ENCODE results near the gene RIN1.
A peak's percentile ranks its signal among the peaks of the same experiment; 100 is the strongest.

Gene RIN1

GRCh38 chr11:66347425-66348276 is 11.4 kb upstream of the RIN1 start, which contains the start of gene B4GAT1:
Gene B4GAT1, minus strand, starts transcription at chr11:66347629. Its CDS starts 84 bp downstream, at chr11:66347545.
- Histone ChIP-seq H4K8ac (ENCODE audit: low read depth, low read length) (peak within 1 kb of the TSS; percentile 82), H3K4me1 (ENCODE audit: control insufficient read depth in 2 of 2, insufficient read depth in 1 of 2, low read depth in 1 of 2, low read length in 2 of 2) (peaks cover 25% of the 10 kb centered on the region in 2 donors)

DNA sequence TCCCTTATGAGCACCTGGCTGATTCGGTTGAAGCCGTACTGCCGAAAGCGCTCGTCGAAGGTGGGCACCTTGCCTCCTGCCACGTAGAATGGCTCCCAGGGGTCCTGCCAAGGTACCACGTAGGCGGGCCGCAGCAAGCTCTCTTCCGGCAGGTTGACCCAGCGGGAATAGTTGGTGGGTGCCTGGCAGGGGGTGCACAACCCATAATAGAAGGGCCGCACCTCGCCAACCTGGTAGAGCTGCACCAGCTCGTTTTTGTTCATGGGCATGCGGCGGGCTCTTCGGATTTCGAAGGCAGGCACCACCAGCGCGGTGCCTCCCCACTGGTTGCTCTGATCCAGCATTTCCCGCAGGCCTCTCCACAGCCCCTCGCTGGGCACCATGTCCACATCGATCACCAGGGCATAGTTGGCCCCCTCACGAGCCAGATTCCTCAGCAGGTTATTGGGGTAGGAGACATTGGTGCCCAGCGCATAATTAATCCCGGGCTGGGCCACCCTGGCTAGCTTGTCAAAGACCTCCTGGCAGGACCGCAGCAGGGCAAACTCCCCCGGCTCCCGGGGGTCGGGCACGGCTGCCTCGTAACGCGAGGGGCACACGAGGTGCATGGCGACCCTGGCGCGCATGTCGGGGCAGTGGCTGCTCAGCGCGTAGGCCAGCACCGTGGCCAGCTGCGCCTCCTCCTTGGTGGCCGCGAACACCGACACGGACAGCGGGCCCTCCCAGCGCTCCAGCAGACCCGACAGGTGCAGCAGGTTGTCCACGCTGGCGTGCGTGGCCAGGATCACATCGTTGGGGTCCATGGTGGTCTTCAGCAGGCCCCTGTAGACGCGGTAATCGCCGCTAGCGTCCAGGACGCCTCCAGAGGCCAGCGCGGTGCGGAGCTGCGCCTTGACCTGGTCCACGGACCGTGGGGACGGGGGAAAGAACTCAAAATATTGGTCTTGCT is 10.5 kb upstream of the RIN1 start:
- peak overlapping the region; percentile 100 for H3K9ac ChIP-seq (ENCODE audit: low read depth, low read length, poor library complexity)
- H2AK5ac ChIP-seq (ENCODE audit: low read depth, low read length), result peak overlapping the region; percentile 99
- peaks cover 0 to under 1% of the 10 kb centered on the region in 2 donors for H3K9me3 ChIP-seq (replicated peaks in 1 of 2; ENCODE audit: control insufficient read depth in 2 of 2, insufficient read depth in 1 of 2, low read depth in 1 of 2, low read length in 2 of 2)
- H3K27me3 ChIP-seq (ENCODE audit: control insufficient read depth in 3 of 3, insufficient read depth in 3 of 3, low read depth in 1 of 3, low read length in 3 of 3), result no peaks in the 10 kb centered on the region
- peak overlapping the region; percentile 84 for H2BK15ac ChIP-seq (ENCODE audit: low read length)
- H3K36me3 ChIP-seq (replicated peaks in 1 of 2; ENCODE audit: control insufficient read depth in 2 of 2, insufficient read depth in 2 of 2, low read length in 2 of 2), result peaks cover 7 to 13% of the 10 kb centered on the region in 2 donors
- DNase-seq (ENCODE audit: low spot score), result no peak
- peaks cover 16% of the 10 kb centered on the region for H3K79me1 ChIP-seq (ENCODE audit: low read depth, low read length)
- peak overlapping the region; percentile 91 for H3K27ac ChIP-seq (replicated peaks; ENCODE audit: low read length)
- peak overlapping the region; percentile 100 for H3K18ac ChIP-seq (ENCODE audit: low read length)
- H4K8ac ChIP-seq (ENCODE audit: low read depth, low read length), result peak overlapping the region; percentile 82
- WGBS, 2 donors (ENCODE audit: extremely low coverage in 2 of 2, insufficient read length in 2 of 2, insufficient replicate concordance in 1 of 2), result no CpG with 5 or more reads among the region's 68 CpGs
- peak overlapping the region; percentile 99 for H2BK5ac ChIP-seq (ENCODE audit: low read length)
- H2AFZ ChIP-seq (ENCODE audit: low read length), result peak overlapping the region; percentile 90
- H3K4me3 ChIP-seq (ENCODE audit: low read length in 2 of 2), result peak overlapping the region; percentile 97 to 99
- peak overlapping the region; percentile 30 for H4K91ac ChIP-seq (ENCODE audit: low read depth, low read length, poor library complexity)
- H2BK120ac ChIP-seq (ENCODE audit: low read depth, low read length), result no peak overlapping the region
- H3K4me1 ChIP-seq (ENCODE audit: control insufficient read depth in 2 of 2, insufficient read depth in 1 of 2, low read depth in 1 of 2, low read length in 2 of 2), result peaks cover 25% of the 10 kb centered on the region in 2 donors
- H3K14ac ChIP-seq (ENCODE audit: low read length), result peak overlapping the region; percentile 100
- H3K4ac ChIP-seq (ENCODE audit: low read length), result peak overlapping the region; percentile 95
- H2BK12ac ChIP-seq (ENCODE audit: low read length), result peak overlapping the region; percentile 73
- peak overlapping the region; percentile 96 for H3K4me2 ChIP-seq (ENCODE audit: insufficient read depth, low read length, poor library complexity, severe bottlenecking)
- peak overlapping the region; percentile 100 for H3K23ac ChIP-seq (ENCODE audit: low read depth, low read length, poor library complexity)

More at GRCh38 chr11:66347425-66348276, 11.4 kb upstream of the RIN1 start, which contains the start of gene B4GAT1:
- peak within 1 kb of the TSS; percentile 97 to 99 for H3K4me3 ChIP-seq (ENCODE audit: low read length in 2 of 2)
- H3K9ac ChIP-seq (ENCODE audit: low read depth, low read length, poor library complexity), result peak within 1 kb of the TSS; percentile 100
- peak within 1 kb of the TSS; percentile 100 for H3K23ac ChIP-seq (ENCODE audit: low read depth, low read length, poor library complexity)
- peak within 1 kb of the TSS; percentile 73 for H2BK12ac ChIP-seq (ENCODE audit: low read length)
- peak within 1 kb of the TSS; percentile 100 for H3K14ac ChIP-seq (ENCODE audit: low read length)
- peak within 1 kb of the TSS; percentile 72 for H4K91ac ChIP-seq (ENCODE audit: low read depth, low read length, poor library complexity)
- peak within 1 kb of the TSS; percentile 84 for H2BK15ac ChIP-seq (ENCODE audit: low read length)
- WGBS, 2 donors (ENCODE audit: extremely low coverage in 2 of 2, insufficient read length in 2 of 2, insufficient replicate concordance in 1 of 2), result no CpG with 5 or more reads among the region's 101 CpGs
- H3K4me2 ChIP-seq (ENCODE audit: insufficient read depth, low read length, poor library complexity, severe bottlenecking), result peak within 1 kb of the TSS; percentile 96
- H3K79me1 ChIP-seq (ENCODE audit: low read depth, low read length), result peaks cover 16% of the 10 kb centered on the region
- H2BK120ac ChIP-seq (ENCODE audit: low read depth, low read length), result no peak within 1 kb of the TSS
- H3K18ac ChIP-seq (ENCODE audit: low read length), result peak within 1 kb of the TSS; percentile 100
- H2BK5ac ChIP-seq (ENCODE audit: low read length), result peak within 1 kb of the TSS; percentile 99
- H3K36me3 ChIP-seq (replicated peaks in 1 of 2; ENCODE audit: control insufficient read depth in 2 of 2, insufficient read depth in 2 of 2, low read length in 2 of 2), result peaks cover 3 to 6% of the 10 kb centered on the region in 2 donors
- H2AFZ ChIP-seq (ENCODE audit: low read length), result peak within 1 kb of the TSS; percentile 93
- peak within 1 kb of the TSS; percentile 99 for H2AK5ac ChIP-seq (ENCODE audit: low read depth, low read length)
- peak within 1 kb of the TSS; percentile 97 for H3K27ac ChIP-seq (replicated peaks; ENCODE audit: low read length)
- H3K9me3 ChIP-seq (replicated peaks in 1 of 2; ENCODE audit: control insufficient read depth in 2 of 2, insufficient read depth in 1 of 2, low read depth in 1 of 2, low read length in 2 of 2), result no peaks in the 10 kb centered on the region
- no peaks in the 10 kb centered on the region for H3K27me3 ChIP-seq (ENCODE audit: control insufficient read depth in 3 of 3, insufficient read depth in 3 of 3, low read depth in 1 of 3, low read length in 3 of 3)
- peak within 1 kb of the TSS; percentile 95 for H3K4ac ChIP-seq (ENCODE audit: low read length)
- DNase-seq (ENCODE audit: low spot score), result peak; percentile 92

DNA sequence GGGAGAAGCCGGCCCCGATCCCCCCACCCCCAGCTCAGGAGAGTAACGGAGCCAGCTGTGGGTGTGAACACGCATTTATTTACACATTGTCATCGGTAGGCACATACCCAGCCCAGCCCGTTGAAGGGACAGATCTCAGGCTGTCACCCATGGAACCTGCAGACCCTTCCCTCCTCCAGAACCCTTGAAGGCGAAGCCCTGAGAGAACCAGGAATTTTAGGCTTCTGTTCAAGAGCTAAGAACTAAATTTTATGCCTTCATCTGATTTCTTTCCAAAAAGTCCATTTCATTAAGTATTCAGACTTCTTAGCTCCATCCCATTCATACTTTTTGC is 9.0 kb upstream of the RIN1 start:
- Histone ChIP-seq H2BK15ac (ENCODE audit: low read length) (no peak overlapping the region), H3K36me3 (replicated peaks in 1 of 2; ENCODE audit: control insufficient read depth in 2 of 2, insufficient read depth in 2 of 2, low read length in 2 of 2) (peaks cover 20 to 28% of the 10 kb centered on the region in 2 donors), H3K4me2 (ENCODE audit: insufficient read depth, low read length, poor library complexity, severe bottlenecking) (peak overlapping the region; percentile 64), H2AFZ (ENCODE audit: low read length) (peak overlapping the region; percentile 94), H3K18ac (ENCODE audit: low read length) (no peak overlapping the region), H3K9ac (ENCODE audit: low read depth, low read length, poor library complexity) (peak overlapping the region; percentile 75), H3K9me3 (replicated peaks in 1 of 2; ENCODE audit: control insufficient read depth in 2 of 2, insufficient read depth in 1 of 2, low read depth in 1 of 2, low read length in 2 of 2) (peaks cover 0 to 3% of the 10 kb centered on the region in 2 donors), H4K91ac (ENCODE audit: low read depth, low read length, poor library complexity) (no peak overlapping the region), H3K23ac (ENCODE audit: low read depth, low read length, poor library complexity) (peak overlapping the region; percentile 92), H3K4ac (ENCODE audit: low read length) (no peak overlapping the region), H2BK12ac (ENCODE audit: low read length) (no peak overlapping the region), H2BK5ac (ENCODE audit: low read length) (peak overlapping the region; percentile 29), H2AK5ac (ENCODE audit: low read depth, low read length) (no peak overlapping the region), H3K14ac (ENCODE audit: low read length) (no peak overlapping the region), H3K79me1 (ENCODE audit: low read depth, low read length) (peaks cover 19% of the 10 kb centered on the region), H3K27ac (replicated peaks; ENCODE audit: low read length) (peak overlapping the region; percentile 56), H3K4me3 (ENCODE audit: low read length in 2 of 2) (peak overlapping the region; percentile 69 to 97), H4K8ac (ENCODE audit: low read depth, low read length) (no peak overlapping the region), H3K4me1 (ENCODE audit: control insufficient read depth in 2 of 2, insufficient read depth in 1 of 2, low read depth in 1 of 2, low read length in 2 of 2) (peaks cover 25% of the 10 kb centered on the region in 2 donors), H2BK120ac (ENCODE audit: low read depth, low read length) (no peak overlapping the region), H3K27me3 (ENCODE audit: control insufficient read depth in 3 of 3, insufficient read depth in 3 of 3, low read depth in 1 of 3, low read length in 3 of 3) (no peaks in the 10 kb centered on the region)
- no CpG with 5 or more reads among the region's 7 CpGs for WGBS, 2 donors (ENCODE audit: extremely low coverage in 2 of 2, insufficient read length in 2 of 2, insufficient replicate concordance in 1 of 2)
- DNase-seq (ENCODE audit: low spot score), result no peak

Data from neuronal stem cell (in vitro differentiated cells).